HEK293 (cell line): ENCODE results near the gene AMN.

Experiments
- CTCF ChIA-PET: fragments of 350-600 bp; formaldehyde crosslinking; extraction: SDS; loops from one replicate; lab custom pipeline; 2021; ENCODE audit warnings: antibody characterized with exemption; lab: Yijun Ruan, JAX
- POLR2A ChIA-PET: fragments of 300-600 bp; formaldehyde crosslinking; extraction: SDS; loops from one replicate; lab custom pipeline; 2020; ENCODE audit warnings: antibody characterized with exemption, inconsistent platforms; lab: Yijun Ruan, JAX
- H3K27ac ChIP-seq: fragments of 200-500 bp; sonication (Bioruptor generic); 2 replicates; pipeline ENCODE4 v1.5.1; 2014; ENCODE audit warnings: low read depth, low read length, control low read depth, inconsistent platforms; ENCODE audit errors: extremely low read depth
- H3K36me3 ChIP-seq, 2 experiments: fragments of 200-500 bp in 1 of 2; sonication (Bioruptor generic) in 1 of 2; 1 replicate in 1 of 2; 2 replicates in 1 of 2; pipeline ENCODE4 v1.5.1; 2014 to 2017; ENCODE audit warnings: inconsistent platforms in 2 of 2, low read length in 2 of 2; ENCODE audit not compliant: control insufficient read depth in 2 of 2, insufficient read depth in 1 of 2
- H3K4me1 ChIP-seq: fragments of 200-500 bp; sonication (Bioruptor generic); 2 replicates; pipeline ENCODE4 v1.5.1; 2014; ENCODE audit warnings: mild to moderate bottlenecking, low read length, inconsistent platforms; ENCODE audit not compliant: control insufficient read depth, insufficient read depth
- H3K4me3 ChIP-seq: 2 replicates; pipeline ENCODE4 v1.5.1; 2011; ENCODE audit warnings: low read depth, mild to moderate bottlenecking, control low read depth, low read length, moderate library complexity
- H3K9me3 ChIP-seq: fragments of 200-500 bp; sonication (Bioruptor generic); 2 replicates; pipeline ENCODE4 v1.5.1; 2014; ENCODE audit warnings: low read depth, low read length, inconsistent platforms; ENCODE audit not compliant: control insufficient read depth, insufficient read depth
- GLI2 ChIP-seq: fragments of 450-650 bp; formaldehyde crosslinking; IDR thresholded peaks from 2 replicates; pipeline ENCODE4; 2017; ENCODE audit warnings: missing biosample characterization, missing genetic modification characterization, low read depth, borderline replicate concordance
- HOXA7 ChIP-seq: sonication (generic); formaldehyde crosslinking; IDR thresholded peaks from 2 replicates; pipeline ENCODE4 v1.8.1; 2022; ENCODE audit warnings: missing genetic modification reagents, borderline replicate concordance
- KLF7 ChIP-seq: fragments of 450-650 bp; formaldehyde crosslinking; IDR thresholded peaks from 2 replicates; pipeline ENCODE4 v1.5.1; 2016; ENCODE audit warnings: missing biosample characterization, missing genetic modification characterization, borderline replicate concordance
- ZBTB48 ChIP-seq: fragments of 450-650 bp; formaldehyde crosslinking; IDR thresholded peaks from 2 replicates; pipeline ENCODE4 v1.5.1; 2016; ENCODE audit warnings: missing biosample characterization, missing genetic modification characterization
- ZNF146 ChIP-seq: fragments of 450-650 bp; formaldehyde crosslinking; IDR thresholded peaks from 2 replicates; pipeline ENCODE4 v1.5.1; 2016; ENCODE audit warnings: missing biosample characterization, missing genetic modification characterization
- ZNF214 ChIP-seq: fragments of 450-650 bp; formaldehyde crosslinking; IDR thresholded peaks from 2 replicates; pipeline ENCODE4 v1.5.1; 2017; ENCODE audit warnings: missing biosample characterization, mild to moderate bottlenecking, missing genetic modification characterization, borderline replicate concordance
- ZNF473 ChIP-seq: fragments of 450-650 bp; formaldehyde crosslinking; IDR thresholded peaks from 2 replicates; pipeline ENCODE4 v1.5.1; 2017; ENCODE audit warnings: missing biosample characterization, missing genetic modification characterization
- ZNF561 ChIP-seq: fragments of 450-650 bp; IDR thresholded peaks from 2 replicates; pipeline ENCODE4 v1.5.1; 2018; ENCODE audit warnings: missing biosample characterization, missing genetic modification characterization, borderline replicate concordance
- ZNF701 ChIP-seq: fragments of 450-650 bp; formaldehyde crosslinking; IDR thresholded peaks from 2 replicates; pipeline ENCODE4 v1.5.1; 2016; ENCODE audit warnings: missing biosample characterization, missing genetic modification characterization
- TF ChIP-seq, protein P1 (sequence below): fragments of 450-650 bp; formaldehyde crosslinking; IDR thresholded peaks from 2 replicates; pipeline ENCODE4 v1.5.1; 2016; ENCODE audit warnings: missing biosample characterization, missing genetic modification characterization, low read depth
- TF ChIP-seq, protein P2 (sequence below): fragments of 450-650 bp; formaldehyde crosslinking; IDR thresholded peaks from 2 replicates; pipeline ENCODE4 v1.5.1; 2016; ENCODE audit warnings: missing biosample characterization, missing genetic modification characterization
- TF ChIP-seq, protein P3 (sequence below): IDR thresholded peaks from 2 replicates; pipeline ENCODE4 v1.6.1; 2011; ENCODE audit warnings: mild to moderate bottlenecking, low read depth, low read length, borderline replicate concordance
- TF ChIP-seq, protein P4 (sequence below): fragments of 450-650 bp; formaldehyde crosslinking; IDR thresholded peaks from 2 replicates; pipeline ENCODE4 v1.5.1; 2016; ENCODE audit warnings: missing biosample characterization, missing genetic modification characterization
- TF ChIP-seq, protein P5 (sequence below): fragments of 450-650 bp; formaldehyde crosslinking; IDR thresholded peaks from 2 replicates; pipeline ENCODE4 v1.5.1; 2016; ENCODE audit warnings: missing biosample characterization, missing genetic modification characterization
- TF ChIP-seq, protein P6 (sequence below): fragments of 450-650 bp; formaldehyde crosslinking; IDR thresholded peaks from 2 replicates; pipeline ENCODE4 v1.5.1; 2017; ENCODE audit warnings: missing biosample characterization, missing genetic modification characterization

AMN gene

DNA sequence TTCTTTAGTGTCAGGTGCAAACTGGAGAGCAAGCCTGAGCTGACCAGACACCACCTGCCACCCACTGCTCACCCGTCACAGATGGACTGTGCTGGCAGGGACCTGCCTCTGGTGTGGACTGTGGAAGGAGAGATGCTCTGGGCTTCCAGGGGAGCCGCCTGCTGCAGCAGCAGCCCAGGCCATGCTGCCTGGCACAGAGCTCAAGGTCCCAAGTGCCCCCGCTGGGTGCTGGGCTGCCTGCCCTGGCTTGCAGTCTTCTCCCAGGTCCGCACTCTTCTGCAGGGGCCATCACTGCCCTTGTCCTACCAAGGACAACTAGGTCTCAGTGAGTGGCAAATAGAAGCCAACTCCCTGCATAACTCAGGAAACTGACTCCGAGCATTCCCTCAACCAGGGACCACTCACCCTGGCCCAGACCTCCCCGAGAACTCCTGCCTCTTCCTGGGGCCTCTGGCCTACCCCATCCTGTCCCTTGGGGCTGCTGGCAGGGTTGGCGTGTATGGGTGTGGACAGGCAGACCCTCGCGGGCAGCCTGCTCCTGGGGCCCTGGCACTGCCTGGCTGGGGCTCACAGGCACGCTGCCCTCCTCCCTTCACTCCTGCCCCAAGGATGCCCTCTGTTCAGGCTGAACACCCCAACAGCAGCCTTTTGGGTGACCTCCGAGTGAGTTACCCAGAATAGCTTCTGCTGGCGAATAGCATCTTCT, 9.3 kb downstream of the AMN start:
- Histone ChIP-seq H3K27ac (no peak overlapping the region), H3K9me3 (no peaks in the 10 kb centered on the region), H3K4me3 (no peak overlapping the region), H3K36me3 (peaks cover 0 to 22% of the 10 kb centered on the region in 2 experiments; a peak in 2 of 3 replicates)
- POLR2A ChIA-PET = no interaction called here
- no peak for TF ChIP-seq GLI2 (tag by site-specific recombination)
- TF ChIP-seq, protein P1, sequence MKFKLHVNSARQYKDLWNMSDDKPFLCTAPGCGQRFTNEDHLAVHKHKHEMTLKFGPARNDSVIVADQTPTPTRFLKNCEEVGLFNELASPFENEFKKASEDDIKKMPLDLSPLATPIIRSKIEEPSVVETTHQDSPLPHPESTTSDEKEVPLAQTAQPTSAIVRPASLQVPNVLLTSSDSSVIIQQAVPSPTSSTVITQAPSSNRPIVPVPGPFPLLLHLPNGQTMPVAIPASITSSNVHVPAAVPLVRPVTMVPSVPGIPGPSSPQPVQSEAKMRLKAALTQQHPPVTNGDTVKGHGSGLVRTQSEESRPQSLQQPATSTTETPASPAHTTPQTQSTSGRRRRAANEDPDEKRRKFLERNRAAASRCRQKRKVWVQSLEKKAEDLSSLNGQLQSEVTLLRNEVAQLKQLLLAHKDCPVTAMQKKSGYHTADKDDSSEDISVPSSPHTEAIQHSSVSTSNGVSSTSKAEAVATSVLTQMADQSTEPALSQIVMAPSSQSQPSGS (tag by site-specific recombination) = no peak
- TF ChIP-seq, all 188 proteins: peak for 0
- H3K4me1 ChIP-seq = no peaks in the 10 kb centered on the region
- CTCF ChIA-PET = interaction anchor here (0.6 kb wide), 2 partner anchors 609 to 1165 kb away, joined by 3 read pairs; no protein-coding TSS in a partner anchor

DNA sequence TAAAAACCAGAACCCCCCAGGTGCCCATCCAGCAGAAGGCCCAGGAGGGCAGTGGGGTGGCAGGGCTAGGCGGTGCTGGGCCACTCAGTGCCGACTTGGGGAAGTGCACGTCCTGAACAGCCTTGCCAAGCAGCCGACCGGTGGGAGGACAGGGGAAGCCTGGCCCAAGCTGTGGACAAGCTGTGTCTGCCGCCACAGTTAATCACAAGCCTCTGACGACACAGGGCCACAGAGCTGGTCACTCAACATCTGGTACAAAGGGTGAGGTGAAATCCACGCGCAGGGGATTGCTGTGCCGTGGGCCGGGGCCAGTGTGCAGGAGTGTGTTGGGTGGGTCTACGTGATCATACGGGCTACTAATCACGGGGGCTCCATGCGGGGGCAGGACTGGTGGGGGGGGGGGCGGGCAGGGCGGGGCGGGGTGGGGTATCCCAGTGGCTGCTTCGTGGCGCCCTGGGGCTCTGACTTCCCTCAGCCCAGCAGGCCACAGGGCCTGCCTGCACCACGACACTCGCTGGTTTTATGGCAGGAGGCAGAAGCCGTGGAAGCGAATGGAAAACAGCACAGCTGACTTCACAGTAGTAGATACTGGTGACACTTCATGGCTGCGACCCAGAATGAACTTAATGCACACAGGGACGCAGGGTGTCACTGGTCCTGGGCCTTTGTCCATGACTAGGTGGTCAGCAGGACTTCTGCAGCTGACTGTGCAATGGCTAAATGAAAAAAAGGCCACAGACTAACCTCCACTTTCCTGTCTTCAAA, 10.2 kb downstream of the AMN start:
- H3K4me1 ChIP-seq = no peaks in the 10 kb centered on the region
- H3K4me3 ChIP-seq = no peak overlapping the region
- H3K9me3 ChIP-seq = no peaks in the 10 kb centered on the region
- TF ChIP-seq, protein P2, sequence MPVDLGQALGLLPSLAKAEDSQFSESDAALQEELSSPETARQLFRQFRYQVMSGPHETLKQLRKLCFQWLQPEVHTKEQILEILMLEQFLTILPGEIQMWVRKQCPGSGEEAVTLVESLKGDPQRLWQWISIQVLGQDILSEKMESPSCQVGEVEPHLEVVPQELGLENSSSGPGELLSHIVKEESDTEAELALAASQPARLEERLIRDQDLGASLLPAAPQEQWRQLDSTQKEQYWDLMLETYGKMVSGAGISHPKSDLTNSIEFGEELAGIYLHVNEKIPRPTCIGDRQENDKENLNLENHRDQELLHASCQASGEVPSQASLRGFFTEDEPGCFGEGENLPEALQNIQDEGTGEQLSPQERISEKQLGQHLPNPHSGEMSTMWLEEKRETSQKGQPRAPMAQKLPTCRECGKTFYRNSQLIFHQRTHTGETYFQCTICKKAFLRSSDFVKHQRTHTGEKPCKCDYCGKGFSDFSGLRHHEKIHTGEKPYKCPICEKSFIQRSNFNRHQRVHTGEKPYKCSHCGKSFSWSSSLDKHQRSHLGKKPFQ (tag by site-specific recombination) = no peak
- no peak for TF ChIP-seq KLF7
- TF ChIP-seq, protein P3, sequence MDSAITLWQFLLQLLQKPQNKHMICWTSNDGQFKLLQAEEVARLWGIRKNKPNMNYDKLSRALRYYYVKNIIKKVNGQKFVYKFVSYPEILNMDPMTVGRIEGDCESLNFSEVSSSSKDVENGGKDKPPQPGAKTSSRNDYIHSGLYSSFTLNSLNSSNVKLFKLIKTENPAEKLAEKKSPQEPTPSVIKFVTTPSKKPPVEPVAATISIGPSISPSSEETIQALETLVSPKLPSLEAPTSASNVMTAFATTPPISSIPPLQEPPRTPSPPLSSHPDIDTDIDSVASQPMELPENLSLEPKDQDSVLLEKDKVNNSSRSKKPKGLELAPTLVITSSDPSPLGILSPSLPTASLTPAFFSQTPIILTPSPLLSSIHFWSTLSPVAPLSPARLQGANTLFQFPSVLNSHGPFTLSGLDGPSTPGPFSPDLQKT = no peak
- TF ChIP-seq, protein P4, sequence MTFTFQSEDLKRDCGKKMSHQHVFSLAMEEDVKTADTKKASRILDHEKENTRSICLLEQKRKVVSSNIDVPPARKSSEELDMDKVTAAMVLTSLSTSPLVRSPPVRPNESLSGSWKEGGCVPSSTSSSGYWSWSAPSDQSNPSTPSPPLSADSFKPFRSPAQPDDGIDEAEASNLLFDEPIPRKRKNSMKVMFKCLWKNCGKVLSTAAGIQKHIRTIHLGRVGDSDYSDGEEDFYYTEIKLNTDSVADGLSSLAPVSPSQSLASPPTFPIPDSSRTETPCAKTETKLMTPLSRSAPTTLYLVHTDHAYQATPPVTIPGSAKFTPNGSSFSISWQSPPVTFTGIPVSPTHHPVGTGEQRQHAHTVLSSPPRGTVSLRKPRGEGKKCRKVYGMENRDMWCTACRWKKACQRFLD = no peak
- TF ChIP-seq ZNF701 (tag by site-specific recombination) = no peak
- TF ChIP-seq ZNF473 = no peak
- POLR2A ChIA-PET = no interaction called here
- no peak overlapping the region for H3K27ac ChIP-seq
- peaks cover 0 to 29% of the 10 kb centered on the region in 2 experiments; a peak in 2 of 3 replicates for H3K36me3 ChIP-seq
- CTCF ChIA-PET = interaction anchor here (0.6 kb wide), 1 partner anchor 1164 kb away, joined by 3 read pairs; no protein-coding TSS in a partner anchor

DNA sequence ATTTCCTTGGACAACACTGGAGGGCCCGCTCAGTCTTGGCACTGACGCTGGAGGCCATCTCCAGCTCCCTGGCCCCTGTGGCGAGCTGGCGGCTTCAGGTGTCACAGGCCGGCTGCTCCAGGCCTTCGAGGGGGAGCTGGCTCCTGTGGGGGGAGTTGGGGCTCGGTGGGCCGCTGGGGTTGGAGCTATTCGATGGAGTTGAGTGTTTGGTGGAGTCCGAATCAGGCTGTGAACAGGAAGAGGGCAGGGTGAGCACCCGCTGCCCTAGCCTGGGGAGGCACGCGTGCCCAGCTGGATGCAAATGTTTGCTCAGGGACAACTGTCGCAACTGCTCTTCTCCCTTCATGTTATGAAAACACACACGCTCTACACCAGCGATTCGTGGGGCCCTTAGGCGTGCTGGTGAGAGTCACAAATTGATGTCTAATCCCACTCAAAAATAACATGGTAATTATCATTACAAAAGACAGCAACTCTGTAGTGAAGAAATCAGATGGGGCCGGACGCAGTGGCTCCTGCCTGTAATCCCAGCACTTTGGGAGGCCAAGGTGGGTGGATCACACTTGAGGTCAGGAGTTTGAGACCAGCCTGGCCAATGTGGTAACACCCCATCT, 11.3 kb downstream of the AMN start:
- POLR2A ChIA-PET = no interaction called here
- no peaks in the 10 kb centered on the region for H3K4me1 ChIP-seq
- H3K9me3 ChIP-seq = no peaks in the 10 kb centered on the region
- TF ChIP-seq ZNF561 (tag by site-specific recombination) (no peak), ZNF146 (tag by site-specific recombination) (no peak), ZNF214 (no peak), ZBTB48 (tag by site-specific recombination) (no peak), HOXA7 (no peak)
- TF ChIP-seq, protein P5, sequence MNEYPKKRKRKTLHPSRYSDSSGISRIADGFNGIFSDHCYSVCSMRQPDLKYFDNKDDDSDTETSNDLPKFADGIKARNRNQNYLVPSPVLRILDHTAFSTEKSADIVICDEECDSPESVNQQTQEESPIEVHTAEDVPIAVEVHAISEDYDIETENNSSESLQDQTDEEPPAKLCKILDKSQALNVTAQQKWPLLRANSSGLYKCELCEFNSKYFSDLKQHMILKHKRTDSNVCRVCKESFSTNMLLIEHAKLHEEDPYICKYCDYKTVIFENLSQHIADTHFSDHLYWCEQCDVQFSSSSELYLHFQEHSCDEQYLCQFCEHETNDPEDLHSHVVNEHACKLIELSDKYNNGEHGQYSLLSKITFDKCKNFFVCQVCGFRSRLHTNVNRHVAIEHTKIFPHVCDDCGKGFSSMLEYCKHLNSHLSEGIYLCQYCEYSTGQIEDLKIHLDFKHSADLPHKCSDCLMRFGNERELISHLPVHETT (tag by site-specific recombination) = no peak
- TF ChIP-seq, protein P6, sequence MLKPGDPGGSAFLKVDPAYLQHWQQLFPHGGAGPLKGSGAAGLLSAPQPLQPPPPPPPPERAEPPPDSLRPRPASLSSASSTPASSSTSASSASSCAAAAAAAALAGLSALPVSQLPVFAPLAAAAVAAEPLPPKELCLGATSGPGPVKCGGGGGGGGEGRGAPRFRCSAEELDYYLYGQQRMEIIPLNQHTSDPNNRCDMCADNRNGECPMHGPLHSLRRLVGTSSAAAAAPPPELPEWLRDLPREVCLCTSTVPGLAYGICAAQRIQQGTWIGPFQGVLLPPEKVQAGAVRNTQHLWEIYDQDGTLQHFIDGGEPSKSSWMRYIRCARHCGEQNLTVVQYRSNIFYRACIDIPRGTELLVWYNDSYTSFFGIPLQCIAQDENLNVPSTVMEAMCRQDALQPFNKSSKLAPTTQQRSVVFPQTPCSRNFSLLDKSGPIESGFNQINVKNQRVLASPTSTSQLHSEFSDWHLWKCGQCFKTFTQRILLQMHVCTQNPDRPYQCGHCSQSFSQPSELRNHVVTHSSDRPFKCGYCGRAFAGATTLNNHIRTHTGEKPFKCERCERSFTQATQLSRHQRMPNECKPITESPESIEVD (tag by site-specific recombination) = no peak
- TF ChIP-seq, all 188 proteins: peak for 0
- CTCF ChIA-PET = interaction anchor here (0.6 kb wide), 1 partner anchor 170 kb away, joined by 4 read pairs; no protein-coding TSS in a partner anchor
- Histone ChIP-seq H3K4me3 (no peak overlapping the region), H3K36me3 (peaks cover 0 to 39% of the 10 kb centered on the region in 2 experiments; a peak in 2 of 3 replicates), H3K27ac (no peak overlapping the region)
